ENCODE results near the gene CTNNA1. TPM values are rescaled to one million over a fixed set of nuclear protein-coding genes. Genes with fewer than 3 reads are reported as not detected.

The CTNNA1 gene
- polyA plus RNA-seq, 1 donor (not counting 4 experiments of a cell fraction or from before 2014, with no cell fraction given): 119 TPM

GRCh38 chr5:138960145-138960692, 207.0 kb downstream of the CTNNA1 start:
- no peak overlapping the region for H3K4me3 ChIP-seq (ENCODE audit: control insufficient read depth in 2 of 3, extremely low read depth in 1 of 3, insufficient read depth in 2 of 3, low read depth in 1 of 3, low read length in 3 of 3)
- no peaks in the 10 kb centered on the region for H3K4me1 ChIP-seq (ENCODE audit: control insufficient read depth, extremely low read depth, insufficient read depth, low read length)
- no peak overlapping the region for H3K4me2 ChIP-seq (ENCODE audit: control insufficient read depth, extremely low read depth, insufficient read depth, low read depth, low read length)
- dilution Hi-C loops (cut with MboI; ENCODE audit: extremely low pct_ligation_motif_present, low sequenced_read_pairs): no loop called here
- H2AFZ ChIP-seq (ENCODE audit: control insufficient read depth, low read length): no peak overlapping the region
- H4K20me1 ChIP-seq (ENCODE audit: control insufficient read depth, extremely low read depth, insufficient read depth, low read length): no peaks in the 10 kb centered on the region
- H3K79me2 ChIP-seq (ENCODE audit: control insufficient read depth, insufficient read depth, low read length): no peaks in the 10 kb centered on the region
- no peak for TF ChIP-seq EZH2 (IDR thresholded peaks at IDR 0.05; ENCODE audit: low read length)
- no peak for TF ChIP-seq CTCF (optimal IDR thresholded peaks at IDR 0.05 in 1 of 3, IDR thresholded peaks at IDR 0.05 in 1 of 3, conservative IDR thresholded peaks at IDR 0.05 in 1 of 3; ENCODE audit: extremely low read depth in 1 of 3, insufficient read depth in 2 of 3, low read length in 3 of 3)
- H3K27ac ChIP-seq (ENCODE audit: control insufficient read depth, insufficient read depth, low read length): no peak overlapping the region
- H3K36me3 ChIP-seq (ENCODE audit: control insufficient read depth in 2 of 2, extremely low read depth in 1 of 2, insufficient read depth in 2 of 2, low read length in 2 of 2): peaks cover 0 to 4% of the 10 kb centered on the region in 2 experiments
- no peak for DNase-seq (ENCODE audit: low read depth, low spot score)
- H3K27me3 ChIP-seq (ENCODE audit: control insufficient read depth, extremely low read depth, insufficient read depth, low read length): no peaks in the 10 kb centered on the region
- H3K9me3 ChIP-seq (ENCODE audit: control insufficient read depth, low read depth, low read length): no peaks in the 10 kb centered on the region
- FAIRE-seq: no peak
- no peaks in the 10 kb centered on the region for H3K9me1 ChIP-seq (ENCODE audit: control insufficient read depth, extremely low read depth, insufficient read depth, low read length)
- no peak overlapping the region for H3K9ac ChIP-seq (ENCODE audit: control insufficient read depth, extremely low read depth, insufficient read depth, low read length)

GRCh38 chr5:138961221-138961620, 208.0 kb downstream of the CTNNA1 start:
- no peak overlapping the region for H3K4me2 ChIP-seq (ENCODE audit: control insufficient read depth, extremely low read depth, insufficient read depth, low read depth, low read length)
- H3K9me1 ChIP-seq (ENCODE audit: control insufficient read depth, extremely low read depth, insufficient read depth, low read length): no peaks in the 10 kb centered on the region
- H3K9ac ChIP-seq (ENCODE audit: control insufficient read depth, extremely low read depth, insufficient read depth, low read length): no peak overlapping the region
- dilution Hi-C loops (cut with MboI; ENCODE audit: extremely low pct_ligation_motif_present, low sequenced_read_pairs): no loop called here
- H4K20me1 ChIP-seq (ENCODE audit: control insufficient read depth, extremely low read depth, insufficient read depth, low read length): no peaks in the 10 kb centered on the region
- H2AFZ ChIP-seq (ENCODE audit: control insufficient read depth, low read length): no peak overlapping the region
- H3K36me3 ChIP-seq (ENCODE audit: control insufficient read depth in 2 of 2, extremely low read depth in 1 of 2, insufficient read depth in 2 of 2, low read length in 2 of 2): no peaks in the 10 kb centered on the region
- no peak overlapping the region for H3K4me3 ChIP-seq (ENCODE audit: control insufficient read depth in 2 of 3, extremely low read depth in 1 of 3, insufficient read depth in 2 of 3, low read depth in 1 of 3, low read length in 3 of 3)
- TF ChIP-seq EZH2 (IDR thresholded peaks at IDR 0.05; ENCODE audit: low read length): no peak
- TF ChIP-seq CTCF (optimal IDR thresholded peaks at IDR 0.05 in 1 of 3, IDR thresholded peaks at IDR 0.05 in 1 of 3, conservative IDR thresholded peaks at IDR 0.05 in 1 of 3; ENCODE audit: extremely low read depth in 1 of 3, insufficient read depth in 2 of 3, low read length in 3 of 3): no peak
- no peak overlapping the region for H3K27ac ChIP-seq (ENCODE audit: control insufficient read depth, insufficient read depth, low read length)
- H3K4me1 ChIP-seq (ENCODE audit: control insufficient read depth, extremely low read depth, insufficient read depth, low read length): no peaks in the 10 kb centered on the region
- DNase-seq (ENCODE audit: low read depth, low spot score): no peak
- no peaks in the 10 kb centered on the region for H3K27me3 ChIP-seq (ENCODE audit: control insufficient read depth, extremely low read depth, insufficient read depth, low read length)
- no peaks in the 10 kb centered on the region for H3K9me3 ChIP-seq (ENCODE audit: control insufficient read depth, low read depth, low read length)
- H3K79me2 ChIP-seq (ENCODE audit: control insufficient read depth, insufficient read depth, low read length): no peaks in the 10 kb centered on the region
- no peak for FAIRE-seq

Measured in keratinocyte (primary cell).